ENCODE data around the gene TLX1. TPM values are rescaled to one million over a fixed set of nuclear protein-coding genes. Genes with fewer than 3 reads are reported as not detected.

Gene TLX1
- total RNA-seq, 2 experiments from 2014 or later: not detected

DNA sequence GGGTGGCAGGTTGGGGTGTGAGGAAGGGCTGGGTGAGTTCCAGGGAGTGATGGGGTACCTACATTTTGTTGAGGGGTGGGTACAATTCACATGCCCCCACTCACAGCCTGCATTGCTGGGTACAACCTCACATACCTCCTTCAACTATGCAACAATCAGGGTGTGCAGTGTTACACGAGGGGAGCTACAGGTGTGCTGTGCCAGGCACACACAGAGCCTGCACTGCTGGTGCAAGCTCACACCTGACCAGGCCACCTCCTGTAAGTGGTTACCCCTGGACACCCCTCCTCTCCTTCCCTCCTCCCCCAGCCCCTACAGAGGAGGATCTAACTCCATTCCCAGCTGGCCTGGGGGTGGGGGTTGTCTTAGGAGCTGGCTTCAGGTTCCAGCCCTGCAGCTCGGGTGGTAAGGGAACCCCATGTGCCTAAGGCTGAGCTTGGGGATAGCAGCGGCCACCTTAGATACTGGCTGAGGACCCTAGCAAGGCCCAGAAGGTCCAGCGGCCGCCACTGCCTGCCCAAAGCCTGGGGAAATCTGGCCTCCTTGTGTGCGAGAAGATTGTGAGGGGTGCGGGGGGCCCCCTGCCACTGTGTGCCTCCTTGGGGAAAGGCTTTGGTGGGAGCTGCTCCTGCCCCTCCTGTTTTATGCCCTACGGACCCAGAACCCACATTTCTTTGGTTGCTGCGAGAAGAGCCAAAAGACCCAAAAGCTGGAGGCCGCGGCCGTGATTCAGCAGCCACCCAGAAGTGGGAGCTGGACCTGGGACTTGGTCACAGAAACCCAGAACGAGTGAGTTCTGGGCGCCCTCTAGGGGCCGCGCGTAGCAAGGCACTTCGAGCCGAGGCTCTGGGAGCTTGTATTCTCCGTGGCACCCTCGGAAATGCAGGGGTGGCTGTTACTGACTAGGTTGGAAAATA is 10.8 kb downstream of the TLX1 start:
- H3K4me1 Mint-ChIP-seq (ENCODE audit: low read depth): peaks cover 22% of the 10 kb centered on the region
- peaks cover 0 to 43% of the 10 kb centered on the region in 2 experiments for H3K9me3 ChIP-seq (ENCODE audit: control insufficient read depth in 1 of 2, insufficient read depth in 1 of 2, low read length in 2 of 2)
- H3K36me3 Mint-ChIP-seq (ENCODE audit: low read depth): no peaks in the 10 kb centered on the region
- POLR2A ChIA-PET: interaction anchor here (0.7 to 1.7 kb wide), 7 partner anchors 9 to 92 kb away, joined by 3 to 23 read pairs (median 4); partner anchors contain the start of gene KAZALD1
- H3K27ac Mint-ChIP-seq: no peak overlapping the region
- no peak overlapping the region for H3K4me3 Mint-ChIP-seq
- TF ChIP-seq, protein P1, sequence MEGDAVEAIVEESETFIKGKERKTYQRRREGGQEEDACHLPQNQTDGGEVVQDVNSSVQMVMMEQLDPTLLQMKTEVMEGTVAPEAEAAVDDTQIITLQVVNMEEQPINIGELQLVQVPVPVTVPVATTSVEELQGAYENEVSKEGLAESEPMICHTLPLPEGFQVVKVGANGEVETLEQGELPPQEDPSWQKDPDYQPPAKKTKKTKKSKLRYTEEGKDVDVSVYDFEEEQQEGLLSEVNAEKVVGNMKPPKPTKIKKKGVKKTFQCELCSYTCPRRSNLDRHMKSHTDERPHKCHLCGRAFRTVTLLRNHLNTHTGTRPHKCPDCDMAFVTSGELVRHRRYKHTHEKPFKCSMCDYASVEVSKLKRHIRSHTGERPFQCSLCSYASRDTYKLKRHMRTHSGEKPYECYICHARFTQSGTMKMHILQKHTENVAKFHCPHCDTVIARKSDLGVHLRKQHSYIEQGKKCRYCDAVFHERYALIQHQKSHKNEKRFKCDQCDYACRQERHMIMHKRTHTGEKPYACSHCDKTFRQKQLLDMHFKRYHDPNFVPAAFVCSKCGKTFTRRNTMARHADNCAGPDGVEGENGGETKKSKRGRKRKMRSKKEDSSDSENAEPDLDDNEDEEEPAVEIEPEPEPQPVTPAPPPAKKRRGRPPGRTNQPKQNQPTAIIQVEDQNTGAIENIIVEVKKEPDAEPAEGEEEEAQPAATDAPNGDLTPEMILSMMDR (IDR thresholded peaks at IDR 0.05): peak; percentile 98
- peaks cover 43% of the 10 kb centered on the region for H3K4me1 ChIP-seq (ENCODE audit: insufficient read depth, low read length)
- H3K27me3 Mint-ChIP-seq: peaks cover 93% of the 10 kb centered on the region
- H3K36me3 ChIP-seq (ENCODE audit: insufficient read depth, low read length): no peaks in the 10 kb centered on the region
- intact Hi-C loops (cut with DNase I, micrococcal nuclease): loop anchor here (1.0 to 5.0 kb wide), 3 partner anchors 47 to 100 kb away; no protein-coding TSS in a partner anchor
- peak; percentile 60 to 89 (median 77) for DNase-seq
- CTCF ChIA-PET: interaction anchor here (0.6 to 6.7 kb wide), 33 partner anchors 10 to 1562 kb away, joined by 3 to 151 read pairs (median 5); partner anchors contain the start of genes KAZALD1 and TLX1
- peaks cover 89 to 99% of the 10 kb centered on the region in 2 experiments for H3K27me3 ChIP-seq (ENCODE audit: control insufficient read depth in 1 of 2, insufficient read depth in 2 of 2, low read length in 2 of 2)
- no peak overlapping the region for H3K4me3 ChIP-seq (ENCODE audit: low read length)
- peak; percentile 87 for ATAC-seq (ENCODE audit: poor library complexity)
- H3K27ac ChIP-seq (ENCODE audit: low read depth in 1 of 2, low read length in 2 of 2): no peak overlapping the region
- no peaks in the 10 kb centered on the region for H3K9me3 Mint-ChIP-seq

DNA sequence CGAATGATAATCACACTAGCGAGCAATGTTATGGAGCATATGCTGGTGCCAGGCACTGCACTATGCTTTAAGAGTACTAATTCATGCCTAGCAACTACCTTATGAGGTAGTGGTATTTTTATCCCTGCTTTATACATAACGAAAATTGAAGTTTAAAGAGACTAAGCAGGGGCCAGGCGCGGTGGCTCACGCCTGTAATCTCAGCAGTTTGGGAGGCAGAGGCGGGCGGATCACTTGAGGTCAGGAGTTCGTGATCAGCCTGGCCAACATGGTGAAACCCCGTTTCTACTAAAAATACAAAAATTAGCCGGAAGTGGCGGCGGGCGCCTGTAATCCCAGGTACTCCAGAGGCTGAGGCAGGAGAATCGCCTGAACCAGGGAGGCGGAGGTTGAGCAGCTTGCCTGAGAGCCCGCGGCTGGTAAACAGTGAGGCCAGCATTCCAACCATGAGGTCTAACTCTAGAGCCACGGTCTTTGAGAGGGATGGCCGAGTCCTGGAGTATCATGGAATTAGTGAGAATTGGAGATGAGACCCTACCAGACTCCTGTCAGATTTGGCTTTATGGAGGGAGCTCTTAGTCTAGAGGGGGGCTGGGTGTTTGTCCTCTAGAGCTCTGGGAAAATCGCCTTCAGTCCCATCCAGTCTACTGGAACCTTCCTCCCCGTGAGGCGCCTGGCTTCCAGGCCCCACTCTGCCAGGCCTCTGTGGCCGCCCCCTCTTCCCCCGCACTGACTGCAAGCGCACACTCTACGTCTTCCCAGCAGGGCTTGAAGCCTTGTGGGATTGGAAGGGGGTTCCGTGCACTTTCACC is 11.6 kb downstream of the TLX1 start:
- Histone ChIP-seq H3K4me3 (ENCODE audit: low read length) (no peak overlapping the region), H3K27ac (ENCODE audit: low read depth in 1 of 2, low read length in 2 of 2) (no peak overlapping the region), H3K36me3 (ENCODE audit: insufficient read depth, low read length) (no peaks in the 10 kb centered on the region), H3K9me3 (ENCODE audit: control insufficient read depth in 1 of 2, insufficient read depth in 1 of 2, low read length in 2 of 2) (peaks cover 0 to 45% of the 10 kb centered on the region in 2 experiments), H3K4me1 (ENCODE audit: insufficient read depth, low read length) (peaks cover 45% of the 10 kb centered on the region), H3K27me3 (ENCODE audit: control insufficient read depth in 1 of 2, insufficient read depth in 2 of 2, low read length in 2 of 2) (peaks cover 89 to 100% of the 10 kb centered on the region in 2 experiments)
- CTCF ChIA-PET: interaction anchor here (0.6 to 6.7 kb wide), 30 partner anchors 9 to 658 kb away, joined by 3 to 151 read pairs (median 5); partner anchors contain the start of genes KAZALD1 and TLX1
- H3K27me3 Mint-ChIP-seq: peaks cover 93% of the 10 kb centered on the region
- DNase-seq (no peak), ATAC-seq (ENCODE audit: poor library complexity) (peak; percentile 15)
- H3K27ac Mint-ChIP-seq: no peak overlapping the region
- no peaks in the 10 kb centered on the region for H3K36me3 Mint-ChIP-seq (ENCODE audit: low read depth)
- TF ChIP-seq, protein P1 (IDR thresholded peaks at IDR 0.05): peak; percentile 57
- H3K4me3 Mint-ChIP-seq: no peak overlapping the region
- peaks cover 24% of the 10 kb centered on the region for H3K4me1 Mint-ChIP-seq (ENCODE audit: low read depth)
- no peaks in the 10 kb centered on the region for H3K9me3 Mint-ChIP-seq
- intact Hi-C loops (cut with DNase I, micrococcal nuclease): loop anchor here (1.0 to 5.0 kb wide), 3 partner anchors 47 to 100 kb away; no protein-coding TSS in a partner anchor
- POLR2A ChIA-PET: interaction anchor here (0.7 to 1.7 kb wide), 7 partner anchors 10 to 93 kb away, joined by 3 to 23 read pairs (median 4); partner anchors contain the start of gene KAZALD1

DNA sequence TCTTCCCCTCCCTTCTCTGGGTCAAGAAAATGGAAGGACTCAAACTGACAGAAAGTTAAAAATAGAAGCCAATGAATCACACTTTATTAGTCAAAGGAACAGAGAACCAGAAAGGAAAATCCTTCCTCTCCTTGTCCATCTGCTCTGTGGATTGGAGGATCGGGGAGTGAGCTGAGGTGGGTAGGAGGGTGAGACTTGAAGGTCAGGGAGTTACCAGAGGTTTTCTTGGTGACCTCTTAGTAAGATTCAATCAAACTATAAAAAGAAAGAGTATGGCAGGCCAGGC is 12.2 kb downstream of the TLX1 start:
- no peak overlapping the region for H3K4me3 Mint-ChIP-seq
- H3K4me1 ChIP-seq (ENCODE audit: insufficient read depth, low read length): peaks cover 45% of the 10 kb centered on the region
- intact Hi-C loops (cut with DNase I, micrococcal nuclease): loop anchor here (5.0 kb wide), 2 partner anchors 91 to 101 kb away; no protein-coding TSS in a partner anchor
- peaks cover 0 to 45% of the 10 kb centered on the region in 2 experiments for H3K9me3 ChIP-seq (ENCODE audit: control insufficient read depth in 1 of 2, insufficient read depth in 1 of 2, low read length in 2 of 2)
- POLR2A ChIA-PET: no interaction called here
- H3K9me3 Mint-ChIP-seq: no peaks in the 10 kb centered on the region
- peaks cover 89 to 99% of the 10 kb centered on the region in 2 experiments for H3K27me3 ChIP-seq (ENCODE audit: control insufficient read depth in 1 of 2, insufficient read depth in 2 of 2, low read length in 2 of 2)
- H3K27ac Mint-ChIP-seq: no peak overlapping the region
- H3K4me3 ChIP-seq (ENCODE audit: low read length): no peak overlapping the region
- TF ChIP-seq, protein P1 (IDR thresholded peaks at IDR 0.05): no peak
- H3K36me3 ChIP-seq (ENCODE audit: insufficient read depth, low read length): no peaks in the 10 kb centered on the region
- ATAC-seq (ENCODE audit: poor library complexity) (no peak), DNase-seq (no peak)
- peaks cover 93% of the 10 kb centered on the region for H3K27me3 Mint-ChIP-seq
- no peaks in the 10 kb centered on the region for H3K36me3 Mint-ChIP-seq (ENCODE audit: low read depth)
- peaks cover 21% of the 10 kb centered on the region for H3K4me1 Mint-ChIP-seq (ENCODE audit: low read depth)
- H3K27ac ChIP-seq (ENCODE audit: low read depth in 1 of 2, low read length in 2 of 2): no peak overlapping the region
- CTCF ChIA-PET: interaction anchor here (6.7 kb wide), 1 partner anchor 46 kb away, joined by 151 read pairs; no protein-coding TSS in a partner anchor

Data from CD4-positive, alpha-beta T cell (primary cell).